ENCODE data around the gene NCOA6. TPM values are rescaled to one million over a fixed set of nuclear protein-coding genes. Genes with fewer than 3 reads are reported as not detected.

NCOA6 gene
- total and polyA plus RNA-seq, 2 donors from 2014 or later = 28.1 to 30.8 TPM

- no peak overlapping the region for H3K27ac ChIP-seq (ENCODE audit: low read depth in 2 of 2, low read length in 2 of 2)
- H3K4me1 ChIP-seq (ENCODE audit: control insufficient read depth in 2 of 3, insufficient read depth in 2 of 3, low read depth in 1 of 3, low read length in 3 of 3) = no peaks in the 10 kb centered on the region
- DNase-seq = no peak
- H3K27me3 ChIP-seq (ENCODE audit: control insufficient read depth, insufficient read depth, low read length) = no peaks in the 10 kb centered on the region
- H3K36me3 ChIP-seq (ENCODE audit: control insufficient read depth in 2 of 3, insufficient read depth in 3 of 3, low read length in 3 of 3) = no peaks in the 10 kb centered on the region
- no peak overlapping the region for H3K4me3 ChIP-seq (ENCODE audit: low read length in 3 of 3)
- intact Hi-C loops (cut with DNase I) = no loop called here
- no peak for FAIRE-seq
- H3K9ac ChIP-seq (ENCODE audit: low read length in 3 of 3) = no peak overlapping the region
- no peak for TF ChIP-seq CTCF (IDR thresholded peaks at IDR 0.05; ENCODE audit: borderline replicate concordance, extremely low read depth, insufficient read depth)
- no peaks in the 10 kb centered on the region for H3K9me3 ChIP-seq (ENCODE audit: control insufficient read depth in 2 of 3, insufficient read depth in 1 of 3, low read length in 3 of 3)
Observed at GRCh38 chr20:34806255-34806654, 19.2 kb downstream of the NCOA6 start.

- no peak overlapping the region for H3K27ac ChIP-seq (ENCODE audit: low read depth in 2 of 2, low read length in 2 of 2)
- FAIRE-seq (no peak), DNase-seq (no peak)
- H3K9me3 ChIP-seq (ENCODE audit: control insufficient read depth in 2 of 3, insufficient read depth in 1 of 3, low read length in 3 of 3) = no peaks in the 10 kb centered on the region
- no peak for TF ChIP-seq CTCF (IDR thresholded peaks at IDR 0.05; ENCODE audit: borderline replicate concordance, extremely low read depth, insufficient read depth)
- H3K4me3 ChIP-seq (ENCODE audit: low read length in 3 of 3) = no peak overlapping the region
- no peaks in the 10 kb centered on the region for H3K4me1 ChIP-seq (ENCODE audit: control insufficient read depth in 2 of 3, insufficient read depth in 2 of 3, low read depth in 1 of 3, low read length in 3 of 3)
- intact Hi-C loops (cut with DNase I) = no loop called here
- no peaks in the 10 kb centered on the region for H3K36me3 ChIP-seq (ENCODE audit: control insufficient read depth in 2 of 3, insufficient read depth in 3 of 3, low read length in 3 of 3)
- H3K9ac ChIP-seq (ENCODE audit: low read length in 3 of 3) = no peak overlapping the region
- no peaks in the 10 kb centered on the region for H3K27me3 ChIP-seq (ENCODE audit: control insufficient read depth, insufficient read depth, low read length)
Observed at GRCh38 chr20:34798871-34799270, 26.6 kb downstream of the NCOA6 start.

GRCh38 chr20:34798328-34798727 lies 27.1 kb downstream of the NCOA6 start:
- DNase-seq = no peak
- intact Hi-C loops (cut with DNase I) = no loop called here
- no peak overlapping the region for H3K9ac ChIP-seq (ENCODE audit: low read length in 3 of 3)
- no peaks in the 10 kb centered on the region for H3K27me3 ChIP-seq (ENCODE audit: control insufficient read depth, insufficient read depth, low read length)
- no peaks in the 10 kb centered on the region for H3K4me1 ChIP-seq (ENCODE audit: control insufficient read depth in 2 of 3, insufficient read depth in 2 of 3, low read depth in 1 of 3, low read length in 3 of 3)
- TF ChIP-seq CTCF (IDR thresholded peaks at IDR 0.05; ENCODE audit: borderline replicate concordance, extremely low read depth, insufficient read depth) = no peak
- no peaks in the 10 kb centered on the region for H3K36me3 ChIP-seq (ENCODE audit: control insufficient read depth in 2 of 3, insufficient read depth in 3 of 3, low read length in 3 of 3)
- no peak for FAIRE-seq
- H3K27ac ChIP-seq (ENCODE audit: low read depth in 2 of 2, low read length in 2 of 2) = no peak overlapping the region
- H3K9me3 ChIP-seq (ENCODE audit: control insufficient read depth in 2 of 3, insufficient read depth in 1 of 3, low read length in 3 of 3) = no peaks in the 10 kb centered on the region
- no peak overlapping the region for H3K4me3 ChIP-seq (ENCODE audit: low read length in 3 of 3)

Measured in kidney (tissue), 14 donors.